GM19438 (cell line): ENCODE data around the gene LGALS7.

Source experiments
- ATAC-seq: cut with Tn5 transposase; IDR thresholded peaks from one replicate; pipeline ENCODE4 v1.9.1; 2021; ENCODE audit warnings: low read depth; ENCODE audit not compliant: unreplicated experiment

Gene LGALS7

DNA sequence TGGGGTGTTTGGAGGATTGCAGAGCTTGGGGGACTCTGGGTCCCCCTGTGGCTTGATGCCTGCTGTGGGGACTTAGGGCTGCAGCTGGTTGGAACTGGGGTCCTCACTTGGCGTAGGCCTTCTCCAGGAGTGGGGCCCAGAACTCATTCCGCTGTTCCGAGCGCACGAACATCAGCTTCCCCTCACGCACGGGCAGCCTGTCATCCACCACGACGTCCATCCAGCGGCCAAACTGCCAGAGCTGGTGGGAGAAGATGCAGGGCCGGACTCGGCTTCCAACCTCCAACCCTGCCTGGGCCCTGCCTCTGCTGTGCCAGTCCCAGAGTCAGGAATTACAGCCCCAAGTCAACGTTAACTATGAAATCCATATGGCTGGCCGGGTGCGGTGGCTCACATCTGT lies 31.6 kb downstream of the LGALS7 start:
- ATAC-seq = no peak

DNA sequence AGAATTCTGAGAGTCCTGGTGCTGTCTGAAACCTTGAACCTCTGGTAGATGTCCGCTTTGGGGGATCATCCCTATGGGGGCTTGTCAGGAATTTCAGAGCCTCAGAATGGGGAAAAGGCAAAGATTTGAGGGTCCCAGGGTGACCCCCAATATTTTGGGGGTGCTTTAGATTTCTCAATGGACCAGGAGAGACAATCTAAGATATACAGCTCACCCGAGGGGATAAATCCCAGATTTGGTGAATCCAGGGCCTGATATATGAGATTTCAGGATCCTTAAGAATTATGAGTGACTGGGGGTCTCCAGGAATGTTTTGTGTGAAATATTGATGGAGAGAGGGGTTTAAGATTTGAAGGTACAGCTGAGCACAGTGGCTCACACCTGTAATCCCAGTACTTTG lies 32.4 kb downstream of the LGALS7 start:
- ATAC-seq = no peak

DNA sequence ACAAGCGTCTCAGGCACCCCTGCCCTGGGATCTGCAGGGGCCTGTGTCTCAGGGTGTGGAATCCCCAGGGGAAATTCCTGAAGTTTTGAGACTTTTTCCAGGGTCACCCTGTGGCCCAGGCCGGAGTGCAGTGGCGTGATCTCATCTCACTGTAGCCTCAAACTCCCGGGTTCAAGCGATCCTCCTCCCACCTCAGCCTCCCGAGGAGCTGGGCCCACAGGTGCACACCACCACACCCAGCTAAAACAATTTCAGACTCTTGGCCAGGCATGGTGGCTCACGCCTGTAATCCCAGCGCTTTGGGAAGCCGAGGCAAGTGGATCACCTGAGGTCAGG lies 33.1 kb downstream of the LGALS7 start:
- no peak for ATAC-seq

DNA sequence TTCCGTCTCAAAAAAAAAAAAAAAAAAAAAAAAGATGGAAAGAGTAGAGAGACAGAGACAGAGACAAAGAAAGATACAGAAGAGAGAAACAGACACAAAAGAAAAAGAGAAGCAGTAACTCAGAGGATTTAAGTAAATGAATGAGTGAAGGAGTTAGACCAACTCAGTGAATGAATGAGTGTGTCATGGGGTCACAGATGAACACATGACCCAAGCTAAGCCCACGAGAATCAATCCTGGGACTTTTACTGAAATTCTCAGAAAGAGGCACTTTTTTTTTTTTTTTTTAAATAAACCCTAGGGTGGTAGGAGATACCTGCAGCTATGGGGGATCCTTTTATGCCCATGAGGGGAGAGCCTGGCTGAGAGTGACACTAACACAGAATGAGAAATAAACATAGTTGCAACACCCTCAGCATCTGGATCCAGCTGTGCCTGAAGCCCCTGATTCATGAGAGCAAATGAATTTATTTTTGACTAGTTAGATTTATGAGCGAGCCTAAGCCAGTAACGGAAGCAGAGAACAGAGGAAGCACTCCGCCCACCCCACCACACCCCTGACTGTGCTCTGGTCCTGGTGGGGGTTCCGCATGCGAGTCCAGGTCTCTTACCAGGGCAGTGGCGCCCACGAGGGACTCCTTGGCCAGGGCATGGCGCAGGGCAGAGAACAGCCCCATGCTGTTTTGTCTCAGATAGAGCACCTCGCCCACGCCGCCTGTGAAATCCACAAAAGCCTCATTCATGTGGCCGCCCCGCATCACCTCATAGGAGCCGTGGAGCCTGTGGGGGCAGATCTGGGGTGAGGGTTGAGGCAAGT lies 33.7 kb downstream of the LGALS7 start:
- no peak for ATAC-seq

DNA sequence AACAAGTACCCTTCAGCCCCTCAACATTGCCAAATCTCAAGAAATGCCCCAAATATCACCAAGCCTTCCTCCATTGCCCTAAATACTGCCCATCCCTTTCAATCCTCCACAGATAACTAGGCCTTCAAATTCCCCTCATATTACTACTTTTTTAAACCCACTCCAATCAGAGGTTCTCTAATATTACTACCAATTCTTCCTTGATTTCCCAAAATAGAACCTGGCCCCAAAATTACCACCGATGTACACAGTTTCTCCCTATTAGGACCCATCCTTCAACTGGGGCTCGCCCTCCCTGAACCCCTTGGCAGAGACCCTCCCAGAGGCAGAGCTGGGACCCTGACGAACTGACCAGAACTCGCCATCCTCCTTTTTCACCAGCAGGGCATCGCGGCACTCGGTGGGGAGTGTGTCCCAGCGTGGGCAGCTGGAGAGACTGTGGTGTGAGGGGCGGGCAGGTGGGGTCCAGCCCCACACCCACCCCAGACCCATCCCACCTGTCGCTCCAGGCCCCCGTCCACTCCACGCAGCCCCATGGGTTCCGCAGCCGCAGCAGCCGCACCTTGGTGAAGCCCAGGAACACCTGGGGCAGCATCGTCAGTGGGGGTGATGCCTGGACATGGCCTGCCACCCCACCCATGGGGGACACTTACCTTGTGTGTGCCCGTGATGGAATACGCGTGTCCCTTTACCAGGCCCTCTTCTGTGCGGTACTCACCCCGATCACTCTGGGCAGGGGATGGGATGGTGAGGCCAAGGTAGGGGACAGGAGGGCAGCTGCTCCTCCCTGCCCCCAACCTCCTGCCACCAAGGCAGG lies 35.2 kb downstream of the LGALS7 start:
- ATAC-seq = no peak

DNA sequence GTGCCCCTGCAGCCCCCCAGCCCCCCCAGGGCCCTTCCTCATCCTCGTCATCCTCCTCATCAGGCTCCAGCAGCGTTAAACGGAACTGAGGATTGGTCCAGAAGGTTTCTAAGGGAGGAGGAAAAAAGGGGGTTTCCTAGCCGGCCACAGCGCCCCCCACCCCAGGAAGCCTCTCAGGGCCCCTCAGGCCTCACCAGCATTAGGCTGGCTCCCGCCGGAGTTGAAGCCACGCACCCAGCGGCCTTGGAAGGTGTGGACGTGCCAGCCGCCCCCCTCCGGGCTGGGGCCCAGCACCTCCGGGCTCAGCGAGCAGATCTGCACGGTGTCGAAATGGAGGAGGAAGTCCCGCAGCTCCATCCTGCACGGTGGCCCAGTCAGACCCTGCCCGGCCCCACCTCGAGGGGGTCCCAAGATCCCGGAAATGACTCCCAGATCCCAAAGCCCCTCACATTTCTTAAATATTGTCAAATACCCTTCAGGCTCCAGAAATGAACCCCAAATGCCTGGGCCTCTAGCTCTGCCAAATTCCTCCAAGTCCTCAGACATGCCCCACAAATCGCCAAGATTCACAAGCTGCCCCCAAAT lies 35.9 kb downstream of the LGALS7 start:
- ATAC-seq = no peak

DNA sequence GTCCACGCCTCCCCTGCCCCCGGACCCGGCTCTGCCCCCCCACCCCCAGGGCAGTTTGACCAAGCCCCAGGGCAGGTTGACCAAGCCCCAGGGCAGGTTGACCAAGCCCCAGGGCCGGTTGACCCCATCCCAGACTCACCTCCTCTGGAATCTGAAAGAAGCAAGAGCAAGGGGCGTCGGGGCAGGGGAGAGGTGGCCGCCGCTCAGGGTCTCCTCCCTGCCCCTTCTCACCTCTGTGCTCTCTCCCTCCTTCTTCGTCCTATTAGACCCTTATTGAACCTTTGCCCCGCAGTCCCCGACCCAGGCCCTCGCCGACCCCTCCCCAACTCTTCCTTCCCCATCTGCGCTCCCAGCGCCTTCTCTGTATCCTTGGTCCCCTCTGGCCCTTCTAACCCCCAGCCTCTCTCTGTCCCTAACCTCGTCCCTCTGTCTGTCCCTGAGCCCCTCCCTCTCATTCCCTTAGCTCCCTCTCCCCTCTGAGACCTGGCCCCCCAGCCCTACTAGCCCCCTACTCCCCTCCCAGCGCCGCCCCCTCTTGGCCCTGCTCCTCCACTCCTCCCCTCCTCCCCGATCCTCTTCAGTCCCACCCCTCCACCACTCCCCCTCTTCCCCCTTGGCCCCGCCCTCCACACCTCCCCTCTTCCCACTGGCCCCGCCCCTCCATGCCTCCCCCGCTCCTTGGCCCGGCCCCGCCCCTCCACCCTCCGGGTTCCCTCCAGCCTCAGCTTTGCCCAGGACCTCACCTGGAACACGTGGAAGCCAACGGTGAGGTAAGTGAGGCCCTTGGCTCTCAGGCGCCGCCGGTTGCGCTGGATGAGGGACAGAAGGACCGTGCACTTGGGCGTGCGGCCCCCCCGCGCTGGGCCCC lies 36.7 kb downstream of the LGALS7 start:
- ATAC-seq = no peak

DNA sequence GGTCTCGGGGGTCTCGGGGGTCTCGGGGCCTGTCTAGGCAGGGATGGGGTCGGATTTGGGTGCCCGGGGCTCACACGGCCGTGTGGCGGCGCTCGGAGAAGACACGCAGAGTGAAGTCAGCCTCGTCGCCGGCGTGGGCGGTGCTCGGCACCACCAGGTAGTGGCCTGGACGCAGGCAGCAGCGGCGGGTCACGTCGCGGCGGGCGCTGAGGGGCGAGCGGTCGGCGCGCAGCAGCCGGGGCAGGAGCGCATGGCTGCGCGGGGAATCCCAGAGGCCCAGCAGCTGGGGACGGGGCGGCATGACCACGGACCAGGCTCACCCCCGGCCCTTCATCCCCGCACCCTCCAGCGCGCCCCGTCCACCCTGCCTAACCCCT lies 37.3 kb downstream of the LGALS7 start:
- no peak for ATAC-seq

DNA sequence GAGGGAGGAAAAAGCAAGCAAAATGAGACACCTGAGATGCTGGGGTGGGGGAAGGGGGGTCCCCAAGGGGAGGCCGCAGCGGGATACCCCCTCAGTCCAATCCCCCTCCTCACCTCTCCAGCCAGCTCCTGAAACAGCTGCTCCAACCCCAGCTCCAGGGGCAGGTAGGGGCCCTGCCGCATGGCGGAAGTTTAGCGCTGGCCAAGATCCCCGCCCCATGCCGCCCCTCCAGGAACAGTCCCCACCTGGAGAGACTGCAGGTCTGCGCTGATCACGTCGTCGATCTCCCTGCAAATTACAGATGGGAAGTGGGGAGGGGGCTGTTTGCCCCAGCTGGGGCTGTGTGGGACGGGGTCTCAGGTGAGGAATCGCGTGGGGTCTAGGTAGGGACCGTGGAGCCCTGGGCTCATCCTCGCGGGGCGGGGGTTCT lies 38.0 kb downstream of the LGALS7 start:
- ATAC-seq = no peak

DNA sequence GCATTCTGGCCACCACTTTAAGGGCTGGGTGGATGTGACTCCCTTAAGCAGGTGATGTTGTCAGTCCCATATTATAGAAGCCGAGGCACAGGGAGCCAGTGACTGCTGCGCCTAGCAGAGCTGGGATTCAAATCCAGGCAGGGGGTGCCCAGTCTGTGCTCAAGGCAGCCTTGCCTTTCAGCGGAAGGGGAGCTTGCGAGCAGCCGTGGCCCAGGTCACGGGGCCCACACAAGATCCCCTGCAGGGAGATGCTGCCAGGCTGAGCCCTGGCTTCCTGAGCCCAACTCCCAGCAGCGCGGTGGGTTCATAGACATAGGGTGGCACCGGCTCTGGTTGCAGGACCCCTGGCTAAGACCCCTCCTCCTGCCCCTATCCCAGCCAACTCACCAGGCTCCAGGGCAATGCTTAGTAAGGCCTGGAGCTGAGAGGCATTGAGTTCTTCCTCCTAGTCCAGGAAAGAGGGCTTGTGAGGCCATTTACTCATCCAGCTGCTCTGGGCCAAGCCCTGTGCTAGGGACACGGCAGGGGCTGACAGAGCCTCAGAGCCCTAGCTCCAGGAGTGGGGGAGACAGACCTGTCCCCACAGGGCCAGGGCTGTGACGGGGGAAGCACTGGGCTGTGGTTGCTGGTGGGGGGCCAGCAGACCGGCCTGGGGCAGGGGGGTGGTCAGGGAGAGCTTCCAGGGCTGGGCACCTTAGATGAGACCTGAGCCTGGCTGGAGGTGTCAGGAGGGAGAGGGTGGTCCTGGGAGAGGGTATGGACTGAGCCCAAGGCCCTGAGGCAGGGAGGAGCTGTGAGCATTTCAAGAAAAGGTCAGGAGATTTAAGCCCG lies 38.7 kb downstream of the LGALS7 start:
- ATAC-seq = peak; percentile 6

DNA sequence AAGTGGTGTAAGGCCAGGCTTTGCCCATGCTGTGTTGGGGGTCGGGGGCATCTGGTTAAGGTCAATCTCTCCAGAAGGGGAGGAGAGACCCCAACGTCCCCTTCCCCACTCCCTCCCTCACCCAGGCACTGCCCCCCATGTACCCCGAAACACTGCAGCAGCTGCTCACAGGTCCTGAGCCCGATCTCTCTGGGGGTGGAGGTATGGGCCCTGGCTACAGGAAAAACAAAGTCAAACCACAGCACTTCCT lies 39.2 kb downstream of the LGALS7 start:
- ATAC-seq = peak; percentile 48

DNA sequence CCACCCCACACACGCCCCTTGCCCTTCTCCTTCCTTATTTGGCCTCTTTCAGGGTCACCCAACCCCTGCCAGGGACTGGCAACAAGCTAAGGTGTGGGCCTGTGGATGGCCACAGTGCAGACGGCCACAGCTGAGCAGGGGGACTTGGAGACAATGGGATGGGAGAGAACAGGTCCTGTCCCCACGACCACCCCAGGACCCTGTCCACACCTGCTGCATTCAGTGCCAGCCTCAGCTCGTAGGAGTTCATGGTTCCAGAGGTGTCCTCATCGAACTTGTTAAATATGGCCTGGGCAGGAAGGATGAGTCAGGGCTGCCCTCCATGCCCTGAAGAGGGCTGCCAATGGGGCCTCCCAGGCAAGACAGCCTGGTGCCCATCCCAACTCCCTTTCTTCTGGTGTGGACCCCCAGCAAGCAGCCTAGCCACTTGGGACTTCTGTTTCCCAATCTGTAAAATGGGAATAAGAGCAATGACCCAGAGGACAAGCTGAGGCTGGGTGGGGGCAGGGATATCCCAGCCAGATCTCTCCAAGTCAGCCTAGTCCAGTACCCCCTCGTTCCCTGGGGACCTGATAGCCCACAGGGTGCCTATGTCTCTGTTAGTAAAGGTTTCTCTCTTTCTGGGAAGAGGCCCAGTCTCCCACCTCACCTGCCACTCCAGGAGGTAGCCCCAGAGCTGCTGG lies 39.7 kb downstream of the LGALS7 start:
- no peak for ATAC-seq

DNA sequence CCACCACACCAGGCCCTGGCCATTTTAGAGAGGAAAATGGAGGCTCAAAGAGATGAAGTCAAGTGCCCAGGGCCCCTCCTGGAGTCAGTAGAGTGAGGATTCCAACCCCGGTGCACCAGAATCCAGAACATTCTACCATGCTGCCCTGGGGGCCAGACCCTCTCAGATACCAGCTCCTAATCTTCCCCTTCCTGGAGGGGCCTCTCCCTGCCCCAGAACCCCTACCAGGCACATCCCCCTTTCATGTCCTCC lies 40.1 kb downstream of the LGALS7 start:
- ATAC-seq = no peak

DNA sequence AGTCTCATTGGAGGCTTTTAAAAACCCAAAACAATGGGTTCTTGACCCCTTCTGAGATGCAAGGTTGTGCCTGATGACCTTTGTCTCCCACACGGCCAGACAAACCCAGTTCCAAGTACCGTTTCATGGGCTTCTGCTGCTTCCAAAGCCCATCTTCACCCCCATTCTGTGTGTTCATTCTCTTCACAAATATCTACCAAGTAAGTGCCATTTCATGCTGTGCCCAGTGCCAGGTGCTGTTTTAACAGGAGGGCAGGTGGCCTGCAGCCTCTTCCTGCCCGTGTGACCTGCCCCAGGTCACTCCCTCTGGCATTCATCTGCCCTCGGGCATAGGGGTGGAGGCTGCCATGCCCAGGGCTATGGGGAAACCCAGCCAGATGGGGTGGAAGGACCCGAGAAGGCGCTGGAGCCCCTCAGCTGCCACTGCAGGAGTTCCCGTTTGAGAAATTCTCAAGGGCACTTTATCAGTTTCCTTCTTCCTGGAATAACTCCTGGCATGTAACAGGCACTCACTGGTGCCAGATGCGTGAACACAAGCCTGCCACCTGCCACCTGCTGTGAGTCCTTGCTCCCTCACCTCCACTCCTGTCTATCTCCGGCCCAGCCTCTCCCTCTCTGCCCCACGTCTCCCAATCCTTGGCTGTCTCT lies 41.5 kb downstream of the LGALS7 start:
- no peak for ATAC-seq

DNA sequence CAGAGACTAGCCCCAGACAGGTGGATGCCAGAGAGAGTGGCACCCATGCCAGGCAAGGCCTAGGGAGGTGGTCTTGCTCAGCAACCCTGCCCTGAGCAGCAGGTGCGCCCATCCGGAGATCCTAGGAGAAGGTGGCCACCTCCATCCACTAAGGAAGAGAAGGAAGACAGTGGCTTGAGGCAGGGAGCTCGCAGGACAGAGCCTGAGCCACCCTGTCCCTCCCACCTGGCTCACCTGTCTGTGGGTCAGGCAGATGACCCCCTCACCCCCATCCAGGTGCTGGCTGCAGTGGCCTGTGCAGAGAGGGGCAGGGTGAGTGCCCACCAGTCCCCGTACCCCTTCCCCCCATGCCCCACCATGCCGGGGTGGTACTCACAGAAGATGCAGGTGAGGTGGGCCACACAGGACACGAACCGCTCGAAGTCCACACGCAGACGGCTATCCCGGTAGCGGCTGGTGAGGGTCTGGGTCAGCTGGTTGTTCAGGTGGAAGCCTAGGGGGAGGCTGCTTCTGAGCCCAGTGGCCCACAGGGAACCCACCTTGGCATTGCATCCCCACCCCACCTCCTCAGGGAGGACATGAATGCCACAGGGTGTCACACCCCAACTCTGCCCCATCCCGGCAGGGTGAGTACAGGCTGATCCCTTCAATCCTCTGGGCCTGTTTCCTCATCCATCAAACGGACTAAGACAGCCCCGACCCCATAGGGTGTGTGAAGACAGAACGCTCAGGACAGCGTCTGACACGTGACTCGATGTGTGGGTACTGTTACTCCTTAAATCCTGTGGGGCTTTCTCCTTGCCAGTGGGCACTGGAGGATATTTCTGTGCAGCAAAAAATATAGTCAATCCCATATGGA lies 42.4 kb downstream of the LGALS7 start:
- no peak for ATAC-seq

DNA sequence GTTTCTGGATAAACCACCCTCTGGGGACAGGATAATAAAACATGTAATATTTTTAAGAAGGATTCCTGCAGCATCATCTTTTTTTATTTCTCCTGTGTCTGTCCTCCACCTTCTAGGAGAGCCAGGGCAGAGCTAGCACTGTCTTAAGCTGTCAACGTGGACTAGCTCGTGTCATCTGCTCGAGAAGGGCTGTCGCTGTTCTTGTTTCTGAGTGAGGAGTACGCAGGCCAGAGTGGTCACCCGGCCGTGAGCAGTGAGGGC lies 42.9 kb downstream of the LGALS7 start:
- ATAC-seq = no peak

DNA sequence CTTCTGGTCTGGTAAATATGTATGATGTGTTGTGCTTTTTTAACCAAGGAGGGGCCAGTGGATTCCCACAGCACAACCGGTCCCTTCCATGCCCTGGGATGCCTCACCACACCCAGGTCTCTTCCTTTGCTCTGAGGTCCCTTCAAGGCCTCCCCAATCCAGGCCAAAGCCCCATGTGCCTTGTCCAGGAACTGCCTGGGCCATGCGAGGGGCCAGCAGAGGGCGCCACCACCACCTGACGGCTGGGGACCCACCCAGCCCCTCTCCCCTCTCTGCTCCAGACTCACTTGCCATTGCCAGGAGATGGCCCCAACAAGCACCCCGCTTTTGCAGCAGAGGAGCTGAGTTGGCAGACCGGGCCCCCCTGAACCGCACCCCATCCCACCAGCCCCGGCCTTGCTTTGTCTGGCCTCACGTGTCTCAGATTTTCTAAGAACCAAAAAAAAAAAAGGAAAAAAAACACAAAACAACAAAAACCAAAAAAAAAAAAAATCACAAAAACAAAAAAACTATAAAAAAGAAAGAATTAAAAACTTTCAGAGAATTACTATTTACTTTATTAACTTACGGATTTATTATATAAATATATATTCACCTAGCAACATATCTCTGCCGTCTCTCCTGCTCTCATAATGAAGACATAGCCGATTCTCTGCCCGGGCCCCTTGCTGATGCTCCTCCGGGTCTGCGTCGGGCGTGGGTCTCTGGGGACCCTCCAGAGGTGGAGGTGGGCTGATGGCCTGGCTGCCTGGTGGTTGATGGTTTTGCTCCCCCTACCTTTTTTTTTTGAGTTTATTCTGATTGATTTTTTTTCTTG lies 43.5 kb downstream of the LGALS7 start:
- no peak for ATAC-seq
